ENCODE results near the gene GPR137.

DNA sequence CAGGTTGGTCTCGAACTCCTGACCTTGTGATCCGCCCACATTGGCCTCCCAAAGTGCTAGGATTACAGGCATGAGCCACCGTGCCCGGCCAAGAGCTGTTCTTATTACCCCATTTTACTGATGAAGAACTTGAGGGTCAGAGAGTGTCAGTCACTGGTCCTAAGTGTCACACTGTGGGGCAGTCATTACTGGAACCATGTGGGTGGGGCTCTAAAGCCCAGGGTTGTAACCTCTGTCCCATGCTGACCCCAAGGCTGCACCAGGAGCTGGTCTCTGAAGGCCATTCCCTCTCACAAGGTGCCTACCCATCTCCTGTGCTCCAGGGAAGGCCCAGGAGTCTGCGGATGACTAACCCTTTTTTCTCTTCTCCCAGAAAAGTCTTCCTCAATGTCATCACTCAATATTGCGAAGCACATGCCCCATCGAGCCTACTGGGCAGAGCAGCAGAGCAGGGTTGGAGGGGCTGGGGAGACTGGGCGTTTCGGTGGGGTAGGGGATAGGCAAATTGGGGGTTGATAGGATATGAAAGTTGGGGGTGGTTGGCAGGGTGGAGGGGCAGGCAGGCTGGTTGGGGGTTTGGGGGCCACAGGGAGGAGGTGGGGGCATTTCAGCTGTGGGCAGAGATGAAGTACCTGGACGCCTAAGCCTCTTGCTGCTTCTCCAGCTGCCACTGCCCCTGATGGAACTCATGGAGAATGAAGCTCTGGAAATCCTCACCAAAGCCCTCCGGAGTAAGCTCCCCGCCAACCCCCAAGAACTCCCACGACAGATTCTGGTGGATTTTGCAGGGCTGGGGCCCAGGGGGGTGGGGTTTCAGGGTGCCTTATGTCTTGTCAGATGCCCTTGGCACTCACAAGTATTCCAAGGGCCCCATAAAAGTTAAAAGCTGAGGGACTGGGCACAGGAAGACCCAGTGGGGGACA, 17.7 kb downstream of the GPR137 start:
- no peak for TF ChIP-seq POLR2AphosphoS5 (IDR thresholded peaks at IDR 0.05; ENCODE audit: low read depth, low read length)
- no peak for TF ChIP-seq TAF1 (IDR thresholded peaks at IDR 0.05; ENCODE audit: borderline replicate concordance, insufficient read depth, low read length)
- TF ChIP-seq, protein P1, sequence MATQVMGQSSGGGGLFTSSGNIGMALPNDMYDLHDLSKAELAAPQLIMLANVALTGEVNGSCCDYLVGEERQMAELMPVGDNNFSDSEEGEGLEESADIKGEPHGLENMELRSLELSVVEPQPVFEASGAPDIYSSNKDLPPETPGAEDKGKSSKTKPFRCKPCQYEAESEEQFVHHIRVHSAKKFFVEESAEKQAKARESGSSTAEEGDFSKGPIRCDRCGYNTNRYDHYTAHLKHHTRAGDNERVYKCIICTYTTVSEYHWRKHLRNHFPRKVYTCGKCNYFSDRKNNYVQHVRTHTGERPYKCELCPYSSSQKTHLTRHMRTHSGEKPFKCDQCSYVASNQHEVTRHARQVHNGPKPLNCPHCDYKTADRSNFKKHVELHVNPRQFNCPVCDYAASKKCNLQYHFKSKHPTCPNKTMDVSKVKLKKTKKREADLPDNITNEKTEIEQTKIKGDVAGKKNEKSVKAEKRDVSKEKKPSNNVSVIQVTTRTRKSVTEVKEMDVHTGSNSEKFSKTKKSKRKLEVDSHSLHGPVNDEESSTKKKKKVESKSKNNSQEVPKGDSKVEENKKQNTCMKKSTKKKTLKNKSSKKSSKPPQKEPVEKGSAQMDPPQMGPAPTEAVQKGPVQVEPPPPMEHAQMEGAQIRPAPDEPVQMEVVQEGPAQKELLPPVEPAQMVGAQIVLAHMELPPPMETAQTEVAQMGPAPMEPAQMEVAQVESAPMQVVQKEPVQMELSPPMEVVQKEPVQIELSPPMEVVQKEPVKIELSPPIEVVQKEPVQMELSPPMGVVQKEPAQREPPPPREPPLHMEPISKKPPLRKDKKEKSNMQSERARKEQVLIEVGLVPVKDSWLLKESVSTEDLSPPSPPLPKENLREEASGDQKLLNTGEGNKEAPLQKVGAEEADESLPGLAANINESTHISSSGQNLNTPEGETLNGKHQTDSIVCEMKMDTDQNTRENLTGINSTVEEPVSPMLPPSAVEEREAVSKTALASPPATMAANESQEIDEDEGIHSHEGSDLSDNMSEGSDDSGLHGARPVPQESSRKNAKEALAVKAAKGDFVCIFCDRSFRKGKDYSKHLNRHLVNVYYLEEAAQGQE (IDR thresholded peaks at IDR 0.05; ENCODE audit: insufficient read depth in 1 of 2, low read depth in 2 of 2, low read length in 2 of 2): no peak
- no peak for TF ChIP-seq SIN3A (IDR thresholded peaks at IDR 0.05; ENCODE audit: borderline replicate concordance, insufficient read depth, low read length)
